Raji (cell line): Measurements from ENCODE around the gene MYOF.

Experiments
- POLR2A ChIP-seq: IDR thresholded peaks from 2 replicates; pipeline ENCODE4 v1.6.1; 2011; ENCODE audit warnings: low read depth, low read length, control low read depth; ENCODE audit not compliant: insufficient read depth

Gene MYOF

DNA sequence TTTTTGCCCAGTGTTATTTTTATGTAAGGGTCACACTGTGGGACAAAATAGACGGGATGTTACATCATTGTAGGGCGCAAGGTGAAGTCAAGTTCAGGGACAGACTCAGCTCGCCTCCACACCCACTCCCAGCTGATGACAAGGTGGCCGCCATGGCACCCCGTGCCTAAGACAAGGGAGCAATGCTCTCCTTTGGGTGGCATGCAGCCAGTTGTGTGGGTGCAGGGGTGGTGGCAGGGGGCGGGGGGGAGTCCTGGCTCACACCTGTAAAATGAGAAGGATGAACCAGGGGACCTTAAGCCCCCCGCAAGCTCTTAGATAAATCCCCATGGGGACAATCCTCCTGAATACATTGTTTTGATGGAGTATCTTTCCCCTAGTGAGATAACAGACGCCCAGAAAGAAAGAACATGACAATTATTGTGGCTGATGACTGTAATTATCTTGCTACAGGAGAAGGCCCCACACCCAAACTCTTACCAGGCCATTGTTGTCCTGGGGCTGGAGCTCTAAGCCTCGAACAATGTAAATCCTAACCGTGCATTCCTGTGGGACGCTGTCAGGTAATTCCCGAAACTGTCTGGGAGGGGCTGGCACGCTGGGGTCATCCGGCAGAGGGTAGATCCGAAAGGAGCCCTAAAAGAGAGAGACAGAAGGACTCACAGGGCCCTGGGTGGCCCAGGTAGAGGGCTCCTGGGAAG is 148.7 kb downstream of the MYOF start:
- no peak for TF ChIP-seq POLR2A

GRCh38 chr10:93330824-93331223 is 151.3 kb downstream of the MYOF start:
- TF ChIP-seq POLR2A = no peak

DNA sequence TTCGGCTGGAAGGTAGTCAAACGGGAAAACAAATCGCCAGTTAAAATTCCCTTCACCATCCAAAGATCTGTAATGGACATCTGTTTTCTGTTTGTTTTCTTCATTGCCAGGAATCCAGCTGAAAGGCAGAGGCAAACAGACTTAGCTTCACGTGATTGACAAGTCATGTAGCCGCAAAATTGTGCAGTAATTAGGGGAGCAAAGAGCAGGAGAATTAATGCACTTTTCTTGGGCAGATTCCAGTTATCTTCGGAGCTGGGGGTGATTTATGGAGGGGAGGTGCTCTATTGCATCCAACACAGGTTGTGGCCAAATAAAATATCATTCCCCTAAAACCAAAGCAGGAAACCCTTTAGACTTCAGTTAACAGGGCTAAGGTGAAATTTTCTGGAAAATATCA is 162.2 kb downstream of the MYOF start:
- no peak for TF ChIP-seq POLR2A

DNA sequence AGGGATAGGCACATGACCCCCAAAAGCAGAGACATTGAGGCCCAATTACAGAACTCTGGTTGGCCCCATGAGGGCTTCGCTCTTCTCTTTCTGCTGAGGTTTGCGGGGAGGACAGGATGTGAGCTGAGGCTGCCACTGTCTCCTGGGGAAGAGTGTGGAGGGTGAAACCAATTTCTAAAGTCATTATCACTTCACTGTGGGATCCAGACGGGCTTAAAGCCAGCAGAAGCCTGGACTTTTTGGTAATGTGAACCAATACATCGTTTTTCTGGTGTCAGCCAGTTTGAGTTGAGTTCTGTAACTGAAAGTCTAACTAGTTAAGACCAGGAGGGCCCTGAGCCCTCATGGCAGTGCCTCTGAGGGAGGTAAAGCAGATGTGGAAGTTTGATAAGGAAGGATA is 163.0 kb downstream of the MYOF start:
- TF ChIP-seq POLR2A = no peak

DNA sequence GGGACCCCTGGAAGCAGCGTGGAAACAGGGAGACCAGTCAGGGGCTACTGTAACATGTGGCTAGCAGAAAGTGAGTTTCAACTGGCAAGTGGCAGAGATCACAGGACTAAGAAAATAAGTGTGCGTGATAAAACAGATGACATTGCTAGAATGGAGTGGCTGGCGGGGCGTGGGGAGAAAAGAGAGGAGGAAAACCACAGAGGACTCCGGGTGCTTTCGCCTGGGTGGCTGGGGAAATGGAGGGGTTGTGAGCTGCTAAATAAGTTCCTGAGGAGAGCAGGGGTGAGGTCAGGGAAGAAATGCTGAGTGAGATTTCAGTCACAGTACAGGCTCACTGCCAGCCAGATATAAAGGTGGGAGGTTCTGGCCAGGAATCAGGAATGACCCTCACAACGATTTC is 166.9 kb downstream of the MYOF start:
- TF ChIP-seq POLR2A = no peak

DNA sequence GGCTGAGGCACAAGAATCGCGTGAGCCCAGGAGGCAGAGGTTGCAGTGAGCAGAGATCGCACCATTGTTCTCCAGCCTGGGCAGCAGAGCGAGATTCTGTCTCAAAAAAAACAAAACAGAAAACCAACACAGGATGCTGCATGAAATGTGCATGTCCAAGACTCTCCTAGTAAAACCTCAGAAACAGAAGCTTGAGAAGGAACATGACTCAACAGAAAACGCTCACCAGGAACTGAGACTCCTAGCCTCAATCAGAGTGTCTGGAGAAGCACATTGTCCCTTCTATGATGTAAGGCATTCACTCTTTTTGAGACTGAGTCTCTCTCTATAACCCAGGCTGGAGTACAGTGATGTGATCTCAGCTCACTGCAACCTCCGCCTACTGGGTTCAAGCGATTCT is 168.3 kb downstream of the MYOF start:
- TF ChIP-seq POLR2A = no peak

DNA sequence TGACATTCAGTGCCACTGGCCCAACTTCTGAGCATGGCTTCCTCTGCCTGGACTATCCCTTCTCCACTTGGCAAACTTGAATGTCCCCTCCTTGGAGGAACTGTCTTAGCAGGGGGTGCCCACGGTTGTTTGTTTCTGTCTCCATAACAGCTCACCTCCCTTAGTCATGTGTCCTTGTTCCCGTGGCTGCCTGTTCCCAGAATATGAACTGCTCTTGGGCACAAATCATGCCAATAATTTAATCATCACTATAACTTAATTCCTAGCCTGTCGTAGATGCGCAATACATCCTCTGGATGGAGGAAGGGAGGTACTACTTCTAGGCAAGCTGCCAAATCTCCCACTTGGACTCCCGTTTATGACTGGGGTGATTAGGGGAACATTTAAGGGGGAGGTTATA is 173.1 kb downstream of the MYOF start:
- no peak for TF ChIP-seq POLR2A

DNA sequence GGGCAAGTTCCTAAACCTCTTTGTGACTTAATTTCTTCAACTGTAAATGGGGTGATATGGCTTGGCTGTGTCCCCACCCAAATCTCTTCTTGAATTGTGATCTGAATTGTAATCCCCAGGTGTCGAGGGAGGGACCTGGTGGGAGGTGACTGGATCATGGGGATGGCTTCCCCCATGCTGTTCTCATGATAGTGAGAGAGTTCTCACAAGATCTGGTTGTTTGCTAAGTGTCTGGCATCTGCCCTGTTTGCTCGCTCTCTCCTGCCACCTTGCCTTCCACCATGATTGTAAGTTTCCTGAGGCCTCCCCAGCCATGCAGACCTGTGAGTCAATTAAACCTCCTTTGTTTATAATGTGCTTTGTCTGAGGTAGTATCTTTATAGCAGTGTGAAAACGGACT is 177.0 kb downstream of the MYOF start:
- no peak for TF ChIP-seq POLR2A

DNA sequence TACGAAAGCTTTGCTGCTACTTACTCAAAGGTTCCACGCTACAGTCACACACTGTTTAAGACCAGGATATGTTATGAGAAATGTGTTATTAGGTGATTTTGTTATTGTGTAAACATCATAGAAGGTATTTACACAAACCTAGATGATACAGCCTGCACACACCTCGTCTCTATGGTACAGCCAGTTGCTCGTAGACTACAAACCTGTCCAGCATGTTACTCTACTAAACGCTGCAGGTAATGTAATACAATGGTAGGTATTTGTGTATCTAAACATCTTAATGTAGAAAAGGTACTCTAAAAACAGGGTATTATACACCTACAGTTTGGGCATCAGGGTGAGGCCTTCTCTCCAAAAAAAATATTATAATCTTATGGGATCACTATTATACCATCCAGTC is 181.2 kb downstream of the MYOF start:
- no peak for TF ChIP-seq POLR2A

DNA sequence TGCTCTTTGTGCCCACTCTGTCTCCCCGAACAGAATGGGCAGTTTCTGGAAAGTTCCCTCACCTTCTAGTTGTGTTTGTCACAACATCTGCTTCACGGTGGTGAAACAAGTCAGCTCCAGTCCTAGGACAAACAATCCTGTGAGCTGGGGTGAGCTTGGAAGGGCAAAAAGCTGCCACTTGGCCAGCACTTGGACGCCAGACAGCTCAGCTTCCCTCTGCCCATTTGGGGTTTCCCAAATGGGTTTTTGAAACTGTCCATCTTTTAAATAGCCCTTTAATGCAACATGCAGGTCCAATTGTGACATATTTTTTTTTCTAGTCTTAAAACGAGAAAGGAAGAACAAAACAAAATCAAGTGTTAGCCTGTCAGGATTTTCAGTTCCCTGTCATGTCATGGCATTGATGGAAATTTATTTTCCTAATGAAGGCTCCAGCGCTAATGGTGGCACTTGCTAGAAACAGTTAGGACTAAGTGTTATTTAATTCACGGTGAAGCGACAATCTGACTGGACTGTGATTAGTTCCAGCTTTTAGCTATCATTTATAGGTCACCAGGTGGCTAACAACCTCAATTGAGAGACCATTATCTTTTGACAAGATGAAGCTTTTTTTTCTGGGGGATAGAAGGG is 181.7 kb downstream of the MYOF start:
- TF ChIP-seq POLR2A = no peak

DNA sequence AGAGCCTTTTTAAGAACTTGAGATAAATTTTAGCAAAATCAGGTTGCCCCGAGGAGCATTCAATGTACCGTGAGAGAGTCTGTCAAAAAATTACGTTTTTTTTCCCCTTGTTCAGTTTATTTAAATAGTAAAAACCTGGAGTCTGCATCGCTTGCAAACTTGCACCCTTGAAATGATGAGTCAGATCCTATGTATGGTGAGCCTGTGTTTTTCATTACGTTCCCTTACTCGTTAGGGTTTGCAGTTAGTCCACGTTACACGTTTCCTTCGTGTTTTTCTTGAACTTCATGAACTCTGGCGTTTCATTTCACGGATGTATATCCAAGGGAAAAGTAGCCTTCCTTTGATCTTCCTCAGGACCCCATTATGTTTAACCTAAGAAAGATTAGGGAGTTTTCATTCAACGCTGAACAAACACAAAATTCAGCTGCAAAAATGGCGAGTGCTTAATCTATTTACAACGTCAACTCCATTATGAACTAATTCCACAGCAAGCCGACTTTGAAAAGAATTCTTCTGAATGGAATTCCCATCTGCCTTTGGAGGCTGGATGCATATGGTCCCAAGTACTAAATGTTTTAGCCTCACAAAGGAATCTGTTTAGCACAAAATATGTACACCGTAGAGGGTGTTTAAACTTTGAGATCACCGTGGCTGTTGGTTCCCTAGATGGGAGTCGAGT is 182.4 kb downstream of the MYOF start:
- no peak for TF ChIP-seq POLR2A

DNA sequence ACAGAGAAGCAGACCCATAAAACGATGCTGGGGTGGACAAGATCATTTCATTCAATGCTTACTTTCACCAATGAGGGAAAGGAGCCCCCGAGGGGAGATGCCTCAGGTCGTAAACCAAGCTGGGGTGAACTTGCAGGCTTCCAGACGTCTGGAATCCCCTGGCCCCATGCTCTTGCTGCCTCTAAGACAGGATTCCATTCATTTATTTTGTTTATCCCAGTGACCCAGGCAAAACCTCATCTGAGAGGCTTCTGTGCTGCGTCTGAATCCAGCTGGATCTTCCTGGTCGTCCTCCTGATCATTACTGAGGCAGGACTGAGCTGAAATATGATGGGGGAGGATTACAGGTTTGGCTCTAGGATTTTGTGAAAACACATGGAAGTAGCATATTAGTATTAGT is 182.9 kb downstream of the MYOF start:
- no peak for TF ChIP-seq POLR2A

DNA sequence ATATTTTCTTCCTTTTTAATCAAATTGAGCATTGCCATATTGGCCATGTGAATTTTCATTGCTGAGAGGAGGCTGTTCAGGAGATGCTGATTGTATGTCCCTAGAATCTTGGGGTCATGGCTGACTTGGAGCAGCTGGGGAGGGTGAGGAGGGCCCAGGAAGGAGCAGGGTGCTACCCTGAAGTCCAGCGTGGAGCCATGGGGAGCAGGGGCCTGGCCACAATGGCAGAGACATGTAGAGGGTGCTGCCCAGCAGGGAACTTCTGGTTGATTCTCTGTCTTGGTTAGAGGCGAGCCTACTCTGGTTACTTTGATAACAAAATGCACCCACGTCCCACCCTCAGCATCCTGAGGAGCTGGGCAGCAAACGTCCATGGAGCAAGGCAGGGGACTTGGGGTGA is 186.0 kb downstream of the MYOF start:
- no peak for TF ChIP-seq POLR2A

DNA sequence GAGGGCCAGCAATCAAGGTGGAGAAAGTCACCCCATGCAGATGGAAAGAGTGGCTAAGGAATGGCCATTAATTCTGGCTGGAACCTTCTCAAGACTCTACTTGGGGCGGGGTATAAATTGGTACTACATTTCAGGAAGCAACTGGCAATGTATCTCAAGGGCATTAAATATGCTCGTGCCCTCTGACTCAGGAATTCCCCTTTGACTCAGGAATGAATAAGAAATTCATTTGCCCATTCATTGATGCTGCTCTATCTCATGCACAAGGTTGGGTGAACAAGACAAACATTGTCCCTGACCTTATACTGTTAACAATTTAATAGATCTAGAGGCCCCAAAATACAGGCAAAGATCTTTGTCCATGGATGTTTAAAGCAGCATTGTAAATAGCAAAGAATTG is 188.1 kb downstream of the MYOF start:
- TF ChIP-seq POLR2A = no peak

DNA sequence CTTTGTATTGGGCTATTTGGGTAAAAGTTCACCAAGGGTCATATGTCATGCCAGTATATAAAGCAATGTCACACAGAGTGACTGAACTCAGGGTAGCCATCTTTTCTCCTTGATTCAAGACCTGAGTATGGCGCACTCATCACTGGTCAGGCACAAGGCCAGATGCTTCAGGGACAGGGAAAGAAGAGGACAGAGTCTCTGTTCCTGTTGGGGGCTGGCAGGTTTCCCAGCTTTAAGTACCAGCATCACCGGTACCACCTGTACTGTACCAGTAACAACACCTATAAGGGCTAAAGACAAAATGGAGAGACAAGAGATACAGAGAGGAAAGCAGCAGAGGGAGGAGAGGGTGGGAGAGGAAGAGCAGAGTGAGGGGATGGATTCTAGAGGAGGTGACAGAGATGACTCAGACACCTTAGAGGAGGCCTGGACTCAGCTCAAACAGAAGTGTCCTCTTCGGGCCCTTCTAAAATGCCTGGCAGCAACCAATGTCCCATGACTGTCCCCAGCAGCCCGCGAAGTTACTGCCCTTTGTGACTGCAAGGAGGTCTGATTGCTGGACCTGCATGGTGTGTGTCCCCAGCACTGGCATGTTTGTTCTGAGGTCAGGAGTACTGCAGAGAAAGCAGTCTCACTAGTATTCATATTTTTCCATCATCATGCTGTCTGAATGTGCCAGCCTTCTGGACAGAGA is 191.3 kb downstream of the MYOF start:
- no peak for TF ChIP-seq POLR2A

DNA sequence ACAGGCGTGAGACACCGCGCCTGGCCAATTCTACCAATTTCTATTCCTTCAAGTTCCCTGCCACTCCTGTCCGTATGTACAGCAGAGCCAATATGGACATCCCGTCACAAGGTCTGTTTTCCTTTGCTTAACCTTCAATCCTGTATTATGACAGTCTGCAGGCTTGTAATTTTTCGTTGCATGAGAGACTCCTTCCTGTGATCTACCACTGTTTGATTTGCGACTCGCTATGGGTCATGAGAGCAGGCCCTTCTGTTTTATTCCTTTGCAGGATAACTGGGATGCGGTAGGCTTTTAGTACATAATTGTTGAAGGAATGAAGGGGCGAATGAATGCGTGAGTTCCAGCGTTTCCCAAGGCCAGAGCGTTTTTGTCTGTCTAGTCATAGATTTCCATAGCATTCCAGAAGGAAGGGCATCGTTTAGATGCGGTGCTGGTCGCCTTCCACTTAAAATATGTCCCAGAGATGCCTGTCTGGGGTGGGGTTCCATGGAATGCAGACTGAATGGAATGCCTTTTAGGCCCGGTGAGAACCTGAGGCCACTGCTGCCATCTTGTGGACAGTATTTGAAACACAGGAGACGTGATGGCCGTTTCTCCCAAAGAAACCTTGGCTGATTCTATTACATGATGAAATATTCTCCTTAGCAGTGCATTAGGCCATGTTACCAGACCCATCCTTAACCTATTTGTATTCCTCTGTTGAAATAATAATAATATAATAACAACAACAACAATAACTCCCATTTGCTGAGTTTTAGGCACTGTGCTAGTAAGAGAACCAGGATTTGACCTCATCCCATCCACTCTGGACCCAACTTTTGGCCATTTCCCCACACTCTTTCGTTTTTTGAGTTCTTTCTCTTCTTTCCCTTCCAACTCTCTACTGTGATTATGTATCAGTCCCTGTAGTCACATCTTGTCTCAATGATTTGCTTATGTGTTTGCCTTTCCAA is 193.2 kb downstream of the MYOF start:
- TF ChIP-seq POLR2A = no peak
